H1 (cell line): ENCODE measurements around the gene NEURL1. TPM values are rescaled to one million over a fixed set of nuclear protein-coding genes. Genes with fewer than 3 reads are reported as not detected.

Experiments used
- ATF2 ChIP-seq: IDR thresholded peaks from 2 replicates; pipeline ENCODE4 v1.6.1; 2012; ENCODE audit warnings: low read length, inconsistent platforms
- ATF3 ChIP-seq: IDR thresholded peaks from 2 replicates; pipeline ENCODE4 v1.6.1; 2011; ENCODE audit warnings: low read depth, mild to moderate bottlenecking, low read length; ENCODE audit not compliant: insufficient read depth
- BACH1 ChIP-seq: IDR thresholded peaks from 2 replicates; pipeline ENCODE4 v1.6.1; 2012; ENCODE audit warnings: low read length, improper control_type of control experiment
- EZH2 ChIP-seq: fragments of 200-600 bp; sonication (generic); IDR thresholded peaks from 2 replicates; pipeline ENCODE4 v1.7.1; 2012; ENCODE audit warnings: low read depth, mild to moderate bottlenecking, moderate library complexity, low read length, inconsistent platforms; ENCODE audit not compliant: severe bottlenecking
- KDM1A ChIP-seq: fragments of 200-600, 300-600 bp; sonication (generic); IDR thresholded peaks from 2 replicates; pipeline ENCODE4 v1.7.1; 2016; ENCODE audit warnings: mild to moderate bottlenecking, low read length, borderline replicate concordance
- MAX ChIP-seq: IDR thresholded peaks from 2 replicates; pipeline ENCODE4 v1.6.1; 2012; ENCODE audit warnings: inconsistent platforms
- SP4 ChIP-seq: IDR thresholded peaks from 2 replicates; pipeline ENCODE4 v1.6.1; 2012; ENCODE audit warnings: low read length, inconsistent platforms
- SUZ12 ChIP-seq: fragments of 200-600 bp; sonication (generic); IDR thresholded peaks from 2 replicates; pipeline ENCODE4 v1.6.1; 2012; ENCODE audit warnings: mild to moderate bottlenecking, inconsistent platforms, low read length, moderate library complexity, mixed read lengths
- polyA plus RNA-seq, 7 experiments: library from polyadenylated mRNA; depleted of rRNA in 3 of 7; stranded (reverse) in 5 of 7; unstranded in 2 of 7; fragments of >200 nt in 5 of 7; fragments of 200-250 nt in 2 of 7; gene quantifications; 1 replicate in 5 of 7; 2 replicates in 1 of 7; 4 replicates in 1 of 7; pipeline versions ENCODE4 v1.2.1 to v1.2.3, GENCODE V29; 2011 to 2013; ENCODE audit warnings: missing spikeins in 2 of 7, mixed read lengths in 2 of 7
- total RNA-seq: library from RNA; stranded (reverse); fragmentation: NEBNext Ultra II Directional; extraction: Animal tissue kit (Norgen Biotek cat#: 25700); gene quantifications from 2 replicates; pipeline ENCODE4 v1.2.1, GENCODE V29; 2021
- TF ChIP-seq, protein P1 (sequence below): fragments of 300-600 bp; sonication (generic); IDR thresholded peaks from 2 replicates; pipeline ENCODE4 v1.7.1; 2012; ENCODE audit warnings: low read length, moderate library complexity, mild to moderate bottlenecking, inconsistent platforms; ENCODE audit not compliant: insufficient replicate concordance

NEURL1 gene
- total and polyA plus RNA-seq, 2 of the 8 experiments (the other 6 are each of a cell fraction or from before 2014, with no cell fraction given): 0.54 to 0.58 TPM

DNA sequence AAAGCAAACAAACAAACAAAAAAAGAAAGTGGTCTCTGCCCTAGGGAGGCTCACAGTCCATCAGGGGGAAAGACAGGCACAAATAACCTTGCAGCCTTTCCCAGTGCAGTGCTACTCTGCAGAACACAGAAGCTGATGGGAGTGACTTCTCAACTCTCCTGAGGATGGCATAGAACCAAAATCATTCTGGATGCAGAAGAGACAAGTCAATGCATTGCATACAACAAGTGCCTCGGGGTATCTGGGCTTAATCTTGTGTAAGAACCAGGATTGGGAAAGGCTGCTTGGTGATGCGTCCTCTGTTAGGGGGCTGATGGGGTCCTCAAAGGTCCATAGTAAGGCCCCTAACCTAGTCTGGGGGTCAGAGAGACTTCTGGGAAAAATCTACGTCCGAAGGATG is 68.9 kb downstream of the NEURL1 start (continued):
- TF ChIP-seq, protein P1, sequence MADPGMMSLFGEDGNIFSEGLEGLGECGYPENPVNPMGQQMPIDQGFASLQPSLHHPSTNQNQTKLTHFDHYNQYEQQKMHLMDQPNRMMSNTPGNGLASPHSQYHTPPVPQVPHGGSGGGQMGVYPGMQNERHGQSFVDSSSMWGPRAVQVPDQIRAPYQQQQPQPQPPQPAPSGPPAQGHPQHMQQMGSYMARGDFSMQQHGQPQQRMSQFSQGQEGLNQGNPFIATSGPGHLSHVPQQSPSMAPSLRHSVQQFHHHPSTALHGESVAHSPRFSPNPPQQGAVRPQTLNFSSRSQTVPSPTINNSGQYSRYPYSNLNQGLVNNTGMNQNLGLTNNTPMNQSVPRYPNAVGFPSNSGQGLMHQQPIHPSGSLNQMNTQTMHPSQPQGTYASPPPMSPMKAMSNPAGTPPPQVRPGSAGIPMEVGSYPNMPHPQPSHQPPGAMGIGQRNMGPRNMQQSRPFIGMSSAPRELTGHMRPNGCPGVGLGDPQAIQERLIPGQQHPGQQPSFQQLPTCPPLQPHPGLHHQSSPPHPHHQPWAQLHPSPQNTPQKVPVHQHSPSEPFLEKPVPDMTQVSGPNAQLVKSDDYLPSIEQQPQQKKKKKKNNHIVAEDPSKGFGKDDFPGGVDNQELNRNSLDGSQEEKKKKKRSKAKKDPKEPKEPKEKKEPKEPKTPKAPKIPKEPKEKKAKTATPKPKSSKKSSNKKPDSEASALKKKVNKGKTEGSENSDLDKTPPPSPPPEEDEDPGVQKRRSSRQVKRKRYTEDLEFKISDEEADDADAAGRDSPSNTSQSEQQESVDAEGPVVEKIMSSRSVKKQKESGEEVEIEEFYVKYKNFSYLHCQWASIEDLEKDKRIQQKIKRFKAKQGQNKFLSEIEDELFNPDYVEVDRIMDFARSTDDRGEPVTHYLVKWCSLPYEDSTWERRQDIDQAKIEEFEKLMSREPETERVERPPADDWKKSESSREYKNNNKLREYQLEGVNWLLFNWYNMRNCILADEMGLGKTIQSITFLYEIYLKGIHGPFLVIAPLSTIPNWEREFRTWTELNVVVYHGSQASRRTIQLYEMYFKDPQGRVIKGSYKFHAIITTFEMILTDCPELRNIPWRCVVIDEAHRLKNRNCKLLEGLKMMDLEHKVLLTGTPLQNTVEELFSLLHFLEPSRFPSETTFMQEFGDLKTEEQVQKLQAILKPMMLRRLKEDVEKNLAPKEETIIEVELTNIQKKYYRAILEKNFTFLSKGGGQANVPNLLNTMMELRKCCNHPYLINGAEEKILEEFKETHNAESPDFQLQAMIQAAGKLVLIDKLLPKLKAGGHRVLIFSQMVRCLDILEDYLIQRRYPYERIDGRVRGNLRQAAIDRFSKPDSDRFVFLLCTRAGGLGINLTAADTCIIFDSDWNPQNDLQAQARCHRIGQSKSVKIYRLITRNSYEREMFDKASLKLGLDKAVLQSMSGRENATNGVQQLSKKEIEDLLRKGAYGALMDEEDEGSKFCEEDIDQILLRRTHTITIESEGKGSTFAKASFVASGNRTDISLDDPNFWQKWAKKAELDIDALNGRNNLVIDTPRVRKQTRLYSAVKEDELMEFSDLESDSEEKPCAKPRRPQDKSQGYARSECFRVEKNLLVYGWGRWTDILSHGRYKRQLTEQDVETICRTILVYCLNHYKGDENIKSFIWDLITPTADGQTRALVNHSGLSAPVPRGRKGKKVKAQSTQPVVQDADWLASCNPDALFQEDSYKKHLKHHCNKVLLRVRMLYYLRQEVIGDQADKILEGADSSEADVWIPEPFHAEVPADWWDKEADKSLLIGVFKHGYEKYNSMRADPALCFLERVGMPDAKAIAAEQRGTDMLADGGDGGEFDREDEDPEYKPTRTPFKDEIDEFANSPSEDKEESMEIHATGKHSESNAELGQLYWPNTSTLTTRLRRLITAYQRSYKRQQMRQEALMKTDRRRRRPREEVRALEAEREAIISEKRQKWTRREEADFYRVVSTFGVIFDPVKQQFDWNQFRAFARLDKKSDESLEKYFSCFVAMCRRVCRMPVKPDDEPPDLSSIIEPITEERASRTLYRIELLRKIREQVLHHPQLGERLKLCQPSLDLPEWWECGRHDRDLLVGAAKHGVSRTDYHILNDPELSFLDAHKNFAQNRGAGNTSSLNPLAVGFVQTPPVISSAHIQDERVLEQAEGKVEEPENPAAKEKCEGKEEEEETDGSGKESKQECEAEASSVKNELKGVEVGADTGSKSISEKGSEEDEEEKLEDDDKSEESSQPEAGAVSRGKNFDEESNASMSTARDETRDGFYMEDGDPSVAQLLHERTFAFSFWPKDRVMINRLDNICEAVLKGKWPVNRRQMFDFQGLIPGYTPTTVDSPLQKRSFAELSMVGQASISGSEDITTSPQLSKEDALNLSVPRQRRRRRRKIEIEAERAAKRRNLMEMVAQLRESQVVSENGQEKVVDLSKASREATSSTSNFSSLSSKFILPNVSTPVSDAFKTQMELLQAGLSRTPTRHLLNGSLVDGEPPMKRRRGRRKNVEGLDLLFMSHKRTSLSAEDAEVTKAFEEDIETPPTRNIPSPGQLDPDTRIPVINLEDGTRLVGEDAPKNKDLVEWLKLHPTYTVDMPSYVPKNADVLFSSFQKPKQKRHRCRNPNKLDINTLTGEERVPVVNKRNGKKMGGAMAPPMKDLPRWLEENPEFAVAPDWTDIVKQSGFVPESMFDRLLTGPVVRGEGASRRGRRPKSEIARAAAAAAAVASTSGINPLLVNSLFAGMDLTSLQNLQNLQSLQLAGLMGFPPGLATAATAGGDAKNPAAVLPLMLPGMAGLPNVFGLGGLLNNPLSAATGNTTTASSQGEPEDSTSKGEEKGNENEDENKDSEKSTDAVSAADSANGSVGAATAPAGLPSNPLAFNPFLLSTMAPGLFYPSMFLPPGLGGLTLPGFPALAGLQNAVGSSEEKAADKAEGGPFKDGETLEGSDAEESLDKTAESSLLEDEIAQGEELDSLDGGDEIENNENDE: no peak
- TF ChIP-seq SUZ12 (no peak), SP4 (no peak), BACH1 (no peak), ATF3 (no peak), ATF2 (no peak), MAX (no peak), KDM1A (no peak), EZH2 (no peak)
